GM19452 (cell line): ENCODE results near the gene FRMD3.
"Not testable (repeated sequence)": the region's sequence is repeated elsewhere in the genome, so short reads cannot be mapped to it uniquely, and the experiment has no call there.

Source experiments
- ATAC-seq: cut with Tn5 transposase; IDR thresholded peaks from one replicate; pipeline ENCODE4 v1.9.1; 2021; ENCODE audit not compliant: unreplicated experiment

FRMD3 gene

GRCh38 chr9:83526211-83526610 lies 12.0 kb downstream of the FRMD3 start:
- ATAC-seq, result no peak

DNA sequence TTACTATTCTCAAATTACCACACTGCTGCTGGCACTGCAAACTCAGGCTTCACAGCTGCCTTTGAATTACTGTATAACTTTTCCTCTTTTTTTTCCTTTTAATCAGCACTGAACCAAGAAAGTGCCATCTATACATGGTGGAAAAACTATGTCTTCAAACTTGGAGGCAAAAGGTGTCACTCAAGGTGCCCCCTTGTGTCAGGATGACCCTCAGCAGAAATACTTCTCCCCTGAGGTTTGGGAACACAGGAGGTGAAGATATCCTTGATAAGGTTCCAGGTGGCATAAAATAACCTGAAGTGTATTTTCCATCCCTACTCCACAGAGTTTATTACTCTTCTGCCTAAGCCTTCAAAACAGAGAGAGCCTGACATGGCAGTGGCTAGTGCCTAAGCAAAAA lies 14.5 kb downstream of the FRMD3 start:
- no peak for ATAC-seq

- ATAC-seq, result no peak
Observed at GRCh38 chr9:83521411-83521810, 16.8 kb downstream of the FRMD3 start.

DNA sequence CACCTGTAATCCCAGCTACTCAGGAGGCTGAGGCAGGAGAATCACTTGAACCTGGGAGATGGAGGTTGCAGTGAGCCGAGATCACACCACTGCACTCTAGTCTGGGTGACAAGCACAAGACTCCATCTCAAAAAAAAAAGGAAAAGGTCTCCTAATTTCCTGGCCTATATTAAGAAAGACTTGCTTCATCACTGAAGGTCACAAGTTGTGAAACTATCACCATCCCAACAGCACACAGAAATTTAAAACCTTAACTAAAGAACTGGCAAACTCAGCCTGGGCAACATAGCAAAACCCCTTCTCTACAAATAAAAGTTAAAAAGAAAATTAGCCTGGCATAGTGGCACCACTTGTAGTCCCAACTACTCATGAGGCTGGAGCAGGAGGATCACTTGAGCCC lies 17.2 kb downstream of the FRMD3 start:
- ATAC-seq, result no peak

DNA sequence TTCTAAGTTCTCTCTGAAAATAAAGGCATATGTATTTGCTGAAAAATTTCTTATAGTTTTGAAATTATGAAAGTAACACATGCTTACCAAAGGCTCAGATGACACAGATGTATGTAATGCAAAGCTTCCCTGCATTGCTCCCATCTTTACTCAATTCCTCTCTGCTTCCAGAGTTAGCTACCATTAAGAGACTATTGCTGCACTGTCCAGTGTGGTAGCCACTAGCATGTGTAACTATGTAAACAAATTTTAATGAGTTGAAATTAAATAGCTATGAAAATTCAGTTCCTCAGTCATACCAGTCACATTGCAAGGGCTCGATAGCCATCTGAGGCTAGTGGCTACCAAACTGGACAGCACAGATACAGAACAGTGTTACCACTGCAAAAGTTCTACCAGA lies 17.9 kb downstream of the FRMD3 start:
- ATAC-seq, result no peak

GRCh38 chr9:83517980-83518379 lies 20.2 kb downstream of the FRMD3 start:
- ATAC-seq, result not testable (repeated sequence)

- ATAC-seq, result no peak
Observed at GRCh38 chr9:83514767-83515166, 23.4 kb downstream of the FRMD3 start.

DNA sequence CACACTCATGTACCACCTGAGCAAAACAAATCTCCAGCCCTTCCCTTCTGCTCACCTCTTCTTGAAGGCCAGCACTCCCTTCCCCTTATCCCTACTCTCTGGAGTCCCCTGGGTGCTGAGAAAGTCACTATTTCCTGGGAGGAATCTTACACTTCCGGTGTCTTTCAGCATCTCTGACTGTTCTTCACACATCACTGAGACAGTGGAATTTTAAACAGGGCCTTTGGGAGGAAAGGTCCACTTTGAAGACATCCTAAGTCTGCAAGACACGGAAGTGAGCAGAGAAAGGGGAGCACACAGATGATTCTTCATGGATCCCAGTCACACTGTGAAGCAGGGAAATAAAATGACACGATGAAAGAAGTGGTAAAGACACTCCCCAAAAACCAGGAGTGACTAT lies 25.6 kb downstream of the FRMD3 start:
- ATAC-seq, result no peak

GRCh38 chr9:83511051-83511450 lies 27.1 kb downstream of the FRMD3 start:
- ATAC-seq, result peak; percentile 97

DNA sequence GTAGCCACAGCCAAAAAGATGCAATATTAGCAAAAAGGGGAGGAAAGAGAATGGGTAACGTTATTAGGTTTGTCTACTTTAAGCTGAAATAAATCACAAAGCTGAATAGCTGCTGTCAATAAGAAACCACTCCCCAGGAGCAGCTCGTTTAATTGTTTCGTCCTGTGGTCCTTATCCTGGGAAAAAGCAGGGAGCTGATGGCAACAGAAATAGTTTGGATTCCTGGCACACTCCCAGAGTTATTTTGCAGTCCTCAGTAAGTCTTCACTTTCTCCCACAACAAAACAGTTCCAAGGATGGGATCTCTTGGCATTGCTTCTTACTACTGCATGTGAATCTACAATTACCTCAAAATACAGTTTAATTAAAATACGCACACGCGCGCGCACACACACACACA lies 28.8 kb downstream of the FRMD3 start:
- no peak for ATAC-seq

DNA sequence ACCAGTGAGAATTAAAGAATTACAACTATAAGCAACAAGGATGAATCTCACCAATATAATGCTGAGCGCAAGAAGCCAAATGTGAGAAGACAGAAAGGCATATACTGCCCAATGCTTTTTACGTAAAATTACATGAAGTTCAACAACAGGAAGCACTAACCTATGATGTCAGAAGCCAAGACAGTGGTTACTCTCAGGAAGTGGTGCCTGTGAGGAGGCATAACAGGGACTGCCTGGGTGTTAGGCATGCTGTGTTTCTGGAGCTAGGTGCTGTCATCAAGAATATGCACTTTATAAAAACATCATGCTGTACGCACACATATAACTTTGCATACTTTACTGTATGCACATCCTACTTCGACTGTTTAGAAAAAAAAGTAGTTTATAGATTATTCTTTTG lies 30.1 kb downstream of the FRMD3 start:
- no peak for ATAC-seq

GRCh38 chr9:83505282-83505681 lies 32.9 kb downstream of the FRMD3 start:
- ATAC-seq, result no peak

DNA sequence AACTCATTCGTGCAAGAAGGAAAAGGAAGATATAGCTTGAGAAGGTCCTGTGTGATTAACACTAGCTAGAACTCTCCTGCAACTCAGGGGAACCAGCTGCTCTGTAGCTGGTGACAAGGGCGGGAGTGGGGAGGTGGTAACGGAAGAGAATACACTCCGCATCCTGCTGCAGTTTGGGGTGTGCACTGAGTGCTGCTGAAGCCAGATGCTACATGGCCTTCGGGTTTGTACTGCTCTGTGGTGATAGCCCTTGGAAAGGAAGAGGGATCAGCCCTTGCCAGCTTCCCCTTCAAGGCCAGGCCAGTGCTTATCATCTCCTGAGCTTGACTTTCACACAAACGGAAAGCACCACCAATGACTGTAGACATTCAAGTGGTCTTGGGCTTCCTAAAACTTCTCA lies 34.3 kb downstream of the FRMD3 start:
- no peak for ATAC-seq

GRCh38 chr9:83501565-83501964 lies 36.6 kb downstream of the FRMD3 start:
- no peak for ATAC-seq

- ATAC-seq, result no peak
Observed at GRCh38 chr9:83497441-83497840, 40.8 kb downstream of the FRMD3 start.

GRCh38 chr9:83491995-83492394 lies 46.2 kb downstream of the FRMD3 start:
- ATAC-seq, result no peak

GRCh38 chr9:83491413-83491812 lies 46.8 kb downstream of the FRMD3 start:
- no peak for ATAC-seq

DNA sequence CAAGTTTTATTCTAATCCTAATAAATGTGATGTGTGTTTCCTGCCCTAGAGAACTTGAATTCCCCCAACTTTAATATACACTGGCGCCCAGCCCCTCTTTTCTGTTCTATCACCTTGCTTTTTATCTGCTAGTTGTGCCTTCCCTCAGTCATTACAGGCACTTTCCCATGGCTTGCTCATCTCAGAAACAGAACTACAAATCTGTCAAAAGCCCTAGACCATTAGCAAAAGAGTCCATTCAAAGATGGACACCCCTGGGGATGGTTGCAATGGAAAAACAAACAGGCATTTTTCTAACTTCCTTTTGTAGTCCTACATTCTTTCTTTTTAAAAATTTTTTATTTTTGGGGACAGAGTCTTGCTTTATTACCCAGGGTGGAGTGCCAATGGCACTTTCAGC lies 48.2 kb downstream of the FRMD3 start:
- no peak for ATAC-seq

- ATAC-seq, result no peak
Observed at GRCh38 chr9:83484990-83485389, 53.2 kb downstream of the FRMD3 start.

DNA sequence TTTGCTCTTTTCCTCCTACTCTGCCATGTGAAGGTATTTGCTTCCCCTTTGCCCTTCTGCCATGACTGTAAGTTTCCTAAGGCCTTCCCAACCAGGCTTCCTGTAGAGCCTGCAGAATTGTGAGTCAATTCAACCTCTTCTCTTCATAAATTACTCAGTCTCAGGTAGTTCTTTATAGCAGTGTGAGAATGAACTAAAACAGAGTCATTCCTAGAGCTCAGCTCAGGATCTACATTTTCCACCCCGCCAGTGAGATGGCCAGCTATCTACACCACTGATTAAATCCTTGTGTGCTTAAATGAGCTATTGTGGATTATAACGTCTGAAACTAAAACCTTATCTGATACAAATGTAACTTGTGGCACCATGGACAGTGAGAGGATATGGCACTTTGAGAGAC lies 55.0 kb downstream of the FRMD3 start:
- no peak for ATAC-seq

DNA sequence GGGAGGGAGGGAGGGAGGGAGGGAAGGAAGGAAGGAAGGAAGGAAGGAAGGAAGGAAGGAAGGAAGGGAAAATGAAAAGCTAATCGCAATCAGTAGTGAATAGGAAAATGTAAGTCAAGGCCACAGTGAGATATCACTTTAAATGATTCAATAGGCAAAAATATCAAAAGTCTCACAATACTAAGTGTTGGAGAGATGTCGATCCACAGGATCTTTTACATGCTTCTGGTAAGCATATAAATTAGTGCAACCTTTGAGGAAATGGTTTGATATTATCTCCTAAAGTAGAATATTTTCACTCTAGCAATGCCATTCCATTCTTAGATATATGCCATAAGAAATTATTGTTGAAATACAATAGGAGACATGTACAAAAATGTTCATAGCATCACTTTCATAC lies 58.4 kb downstream of the FRMD3 start:
- ATAC-seq, result no peak

GRCh38 chr9:83477571-83477970 lies 60.6 kb downstream of the FRMD3 start:
- ATAC-seq, result no peak

DNA sequence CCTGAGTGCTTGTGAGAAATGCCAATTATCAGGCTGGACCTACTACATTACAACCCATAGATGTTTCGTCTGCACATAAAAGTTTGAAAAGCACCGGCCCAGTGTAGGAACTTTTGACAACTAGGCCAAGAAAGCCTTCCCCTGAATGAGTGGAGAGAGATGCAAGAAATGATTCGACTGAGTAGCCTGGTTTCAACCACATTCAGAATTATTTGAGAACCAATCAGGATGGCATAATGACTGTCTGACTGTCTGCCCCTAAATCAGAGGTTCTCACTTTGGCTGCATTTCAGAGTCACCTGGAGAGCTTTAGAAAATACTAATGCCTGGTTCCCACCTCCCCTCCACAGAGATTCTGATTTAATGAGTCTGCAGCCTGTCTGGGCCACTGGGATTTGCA lies 61.1 kb downstream of the FRMD3 start:
- no peak for ATAC-seq

GRCh38 chr9:83476513-83476912 lies 61.7 kb downstream of the FRMD3 start:
- ATAC-seq, result no peak
